GM23338 (cell line): Measurements from ENCODE around the gene PDE4B. TPM values are rescaled to one million over a fixed set of nuclear protein-coding genes. Genes with fewer than 3 reads are reported as not detected.

Experiments
- CREB1 ChIP-seq: fragments of 250-450 bp; sonication (Bioruptor Pico); IDR thresholded peaks from 2 replicates; pipeline ENCODE4 v1.5.0; 2020; ENCODE audit warnings: low read depth, mild to moderate bottlenecking, moderate library complexity
- CTCF ChIP-seq, 2 experiments: fragments of 200-600 bp in 1 of 2; sonication (generic) in 1 of 2; conservative IDR thresholded peaks; 2 replicates each; pipeline versions ENCODE4 v1.5.1 to v1.6.1; 2016 to 2017; ENCODE audit warnings: antibody characterized with exemption in 2 of 2, low read depth in 2 of 2, mild to moderate bottlenecking in 2 of 2, moderate library complexity in 1 of 2
- JUNB ChIP-seq: IDR thresholded peaks from one replicate; pipeline ENCODE4 v1.6.1; 2016; ENCODE audit warnings: antibody characterized with exemption; ENCODE audit not compliant: unreplicated experiment
- ZNF114 ChIP-seq: fragments of 250-450 bp; sonication (Bioruptor Pico); IDR thresholded peaks from 2 replicates; pipeline ENCODE4 v1.5.0; 2020; ENCODE audit warnings: mild to moderate bottlenecking, moderate library complexity
- ZNF331 ChIP-seq: fragments of 250-450 bp; sonication (Bioruptor Pico); IDR thresholded peaks from 2 replicates; pipeline ENCODE4 v1.5.0; 2020; ENCODE audit warnings: low read depth, mild to moderate bottlenecking, moderate library complexity
- ZNF462 ChIP-seq: fragments of 250-450 bp; sonication (Bioruptor Pico); IDR thresholded peaks from 2 replicates; pipeline ENCODE4 v1.5.0; 2020; ENCODE audit warnings: mild to moderate bottlenecking, moderate library complexity
- polyA plus RNA-seq: library from polyadenylated mRNA; unstranded; fragments of >200 nt; fragmentation: Nextera tagmentation; extraction: Ambion mirVana; gene quantifications from 2 replicates; pipeline ENCODE4 v1.2.1, GENCODE V29; 2016
- small RNA-seq: library from RNA; depleted of rRNA; stranded (forward); fragments of <200 nt; gene quantifications from one replicate; pipeline ENCODE3, GENCODE V24; 2014; ENCODE audit warnings: low replicate concordance
- total RNA-seq: library from RNA; depleted of rRNA; stranded (reverse); fragments of >200 nt; shearing (Covaris generic); gene quantifications from 2 replicates; pipeline ENCODE4 v1.2.3, GENCODE V29; 2014

Gene PDE4B
- total and polyA plus RNA-seq, 2 experiments from 2014 or later: 14.0 to 25.6 TPM

- TF ChIP-seq CTCF (conservative IDR thresholded peaks at IDR 0.05; ENCODE audit: low read depth in 2 of 2): no peak
- TF ChIP-seq ZNF331: no peak
- TF ChIP-seq CREB1 (CRISPR knock-in tag): no peak
- TF ChIP-seq ZNF462 (CRISPR knock-in tag): no peak
- no peak for TF ChIP-seq JUNB
- no peak for TF ChIP-seq ZNF114 (CRISPR knock-in tag)
These were observed 630.1 kb downstream of the PDE4B start (continued) for GRCh38 chr1:66422804-66423203.

Small RNA genes within 50 kb of the gene (small RNA-seq; reads per million reads assigned to genes)
- gene RN7SL854P: not detected
- not detected for gene RNU4-88P
